Stimulated activated CD4-positive, alpha-beta T cell treated with anti-CD3 and anti-CD28 coated beads, Interleukin-12 subunit alpha, Interleukin-12 subunit beta, amount 100 ng/mL, for 48 hours (primary cell): ENCODE data around the gene FLT3.
"Not testable (repeated sequence)": the region's sequence is repeated elsewhere in the genome, so short reads cannot be mapped to it uniquely, and the experiment has no call there.

Experiments
- DNase-seq, 3 donors: peaks; one replicate each; pipeline ENCODE4 v3.0.0-alpha.2; 2020; ENCODE audit warnings: low read depth in 2 of 3, low spot score in 1 of 3

The FLT3 gene

DNA sequence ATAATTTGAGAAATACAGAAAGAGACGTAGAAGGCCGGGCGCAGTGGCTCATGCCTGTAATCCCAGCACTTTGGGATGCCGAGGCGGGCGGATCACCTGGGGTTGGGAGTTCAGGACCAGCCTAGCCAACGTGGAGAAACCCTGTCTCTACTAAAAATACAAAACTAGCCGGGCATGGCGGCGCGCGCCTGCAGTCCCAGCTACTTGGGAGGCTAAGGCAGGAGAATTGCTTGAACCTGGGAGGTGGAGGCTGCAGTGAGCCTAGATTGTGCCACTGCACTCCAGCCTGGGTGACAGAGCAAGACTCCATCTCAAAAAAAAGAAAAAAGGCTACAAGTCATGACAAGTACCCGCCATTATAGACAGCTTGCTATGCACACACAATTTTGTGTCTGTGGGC, 95.4 kb downstream of the FLT3 start:
- not testable (repeated sequence) for DNase-seq

DNA sequence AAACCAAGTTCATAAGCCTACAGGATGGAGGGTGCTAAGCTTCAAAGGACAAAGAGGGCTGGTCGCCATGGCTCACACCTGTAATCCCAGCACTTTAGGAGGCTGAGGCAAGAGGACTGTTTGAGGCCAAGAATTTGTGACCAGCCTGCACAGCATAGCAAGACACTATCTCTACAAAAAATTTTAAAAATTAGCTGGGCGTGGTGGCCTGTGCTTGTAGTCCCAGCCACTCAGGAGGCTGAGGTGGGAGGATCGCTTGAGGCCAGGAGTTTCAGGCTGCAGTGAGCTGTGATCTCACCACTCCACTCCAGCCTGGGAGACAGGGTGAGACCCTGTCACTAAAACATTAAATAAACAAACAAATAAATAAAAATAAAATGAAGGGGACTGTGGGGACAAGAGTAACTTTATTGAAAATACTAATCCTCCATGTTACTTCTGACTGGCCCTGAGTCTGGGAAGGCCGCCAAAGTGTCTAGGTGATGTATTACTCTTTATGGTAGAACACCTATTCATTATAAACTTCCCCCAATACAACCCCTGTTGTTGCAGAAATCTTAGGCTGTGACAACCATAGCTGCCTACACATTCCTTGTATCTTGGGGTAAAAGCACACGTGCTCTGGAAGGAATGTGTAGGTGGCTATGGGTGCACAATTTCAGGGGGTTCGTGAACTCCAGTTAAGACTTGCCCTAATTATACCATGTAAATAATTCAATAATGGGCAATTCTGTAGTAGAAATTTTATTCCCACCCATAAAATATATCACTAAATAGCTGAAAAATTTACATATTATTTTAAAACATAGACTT, 97.3 kb downstream of the FLT3 start:
- DNase-seq = no peak

DNA sequence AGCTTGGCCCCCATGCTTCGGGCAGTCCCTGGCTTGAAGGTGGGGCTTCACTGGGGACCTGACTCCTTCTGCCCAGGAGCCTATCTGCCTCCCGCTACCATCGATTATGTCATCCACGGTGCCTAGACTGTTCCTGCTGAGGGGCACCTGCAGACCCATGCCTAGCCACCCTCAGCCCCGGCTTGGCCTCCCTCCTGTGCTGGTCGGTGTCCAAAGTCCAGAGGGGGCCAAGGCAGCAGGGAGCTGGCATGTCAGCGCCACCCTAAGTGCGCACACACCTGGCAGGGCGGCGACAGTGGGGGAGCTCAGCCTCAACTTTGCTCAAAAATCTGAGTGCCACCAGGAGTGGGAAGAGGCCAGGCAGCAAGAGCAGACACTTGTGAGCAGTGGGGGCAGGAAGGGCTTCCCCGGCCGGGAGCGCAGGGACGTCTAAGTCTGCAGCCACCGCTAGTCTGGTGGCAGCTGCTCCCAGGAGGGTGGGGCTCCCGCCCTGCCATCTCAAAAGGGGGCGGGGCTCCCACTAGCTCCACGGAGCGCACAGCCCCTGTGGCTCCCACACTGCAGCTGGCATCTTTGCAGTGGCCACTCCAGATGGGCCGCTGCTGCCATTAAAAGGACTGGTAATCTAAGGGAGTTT, 98.4 kb downstream of the FLT3 start:
- no peak for DNase-seq

DNA sequence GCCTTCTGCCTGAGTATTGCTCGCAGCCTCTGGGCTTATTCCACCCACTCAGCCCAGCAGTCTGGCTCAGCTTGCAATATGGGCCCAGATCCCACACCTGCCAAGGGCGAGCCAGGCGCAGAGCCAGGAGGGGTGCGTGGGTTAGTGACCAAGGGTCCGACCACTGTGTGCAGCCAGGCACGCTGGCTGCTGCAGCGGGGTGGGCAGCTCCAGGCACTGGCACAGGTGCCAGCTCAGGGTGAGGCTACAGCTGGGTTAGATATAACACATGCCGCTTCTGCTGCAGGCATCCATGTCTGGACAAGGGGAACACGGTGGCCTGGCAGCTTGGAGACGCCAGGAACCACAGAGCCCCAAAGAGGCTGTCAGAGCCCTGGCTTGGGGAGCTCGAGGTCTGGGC, 99.3 kb downstream of the FLT3 start:
- DNase-seq = no peak

DNA sequence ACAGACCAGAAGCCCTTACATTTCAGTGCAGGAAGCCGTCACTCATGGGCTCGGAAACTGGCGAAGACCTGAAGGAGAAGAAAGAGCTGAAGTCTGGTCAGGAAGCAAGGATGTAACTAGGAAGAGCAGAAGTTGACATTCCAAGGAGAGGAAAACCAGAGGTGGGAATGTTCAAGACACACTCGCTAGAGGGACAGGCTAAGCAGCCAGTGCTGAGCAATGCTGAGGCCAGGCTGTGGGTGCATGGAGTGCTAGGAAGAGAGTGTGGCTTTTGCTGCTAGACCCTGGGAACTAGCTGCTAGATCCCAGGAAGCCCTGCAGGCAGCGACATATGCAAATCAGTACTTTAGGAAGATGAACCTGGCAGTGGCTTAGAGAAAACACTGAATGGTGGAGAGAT, 99.8 kb downstream of the FLT3 start:
- no peak for DNase-seq

DNA sequence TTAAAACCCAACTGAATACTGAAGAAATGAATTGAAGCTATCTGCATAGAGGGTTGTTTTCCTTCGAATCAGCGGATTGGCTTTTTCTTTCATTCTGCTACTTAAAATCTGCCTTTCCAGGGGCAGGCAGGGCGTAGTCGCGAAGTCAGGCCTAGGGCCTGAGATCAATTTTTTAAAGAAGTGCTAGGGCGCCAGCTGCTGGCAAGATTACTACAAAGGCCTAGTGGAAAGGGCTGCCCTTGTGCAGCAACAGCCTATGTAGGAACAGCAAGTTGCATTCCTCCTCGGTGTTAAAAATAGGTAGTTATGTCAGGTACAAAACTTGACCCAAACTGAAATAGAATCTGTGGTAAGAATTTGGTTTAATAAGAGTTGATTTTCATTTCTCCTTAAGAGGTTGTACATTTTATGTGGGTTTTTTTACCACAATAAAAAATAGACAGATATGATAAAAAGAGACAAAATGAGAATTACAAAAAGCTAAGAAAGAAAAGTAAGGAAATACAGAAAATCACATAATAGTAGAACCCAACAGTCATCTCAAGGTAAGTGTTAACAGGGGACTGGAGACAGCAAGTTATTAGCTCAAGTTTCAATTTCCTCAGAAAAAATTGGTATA, 102.4 kb downstream of the FLT3 start:
- peak in 1 of 3 donors; percentile 12 for DNase-seq

DNA sequence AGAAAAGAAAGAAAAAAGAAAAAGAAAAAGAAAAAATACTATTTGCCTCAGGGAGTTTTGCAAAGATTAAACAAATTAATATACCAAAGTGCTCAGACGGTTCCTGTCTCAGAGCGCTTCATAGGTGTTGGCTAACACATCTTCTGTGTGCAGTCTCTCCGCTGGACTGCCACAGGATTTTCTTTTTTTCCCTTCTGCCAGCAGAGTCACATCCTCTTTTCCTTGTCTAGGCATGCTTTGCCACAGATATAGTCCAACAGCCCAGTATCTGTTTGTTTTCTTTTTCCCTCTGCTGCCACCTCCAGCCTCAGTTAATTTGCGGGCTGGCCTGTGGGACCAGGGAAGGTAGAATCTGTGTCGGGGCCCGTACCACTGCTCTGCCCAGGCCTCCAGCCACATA, 108.5 kb downstream of the FLT3 start:
- DNase-seq = no peak

DNA sequence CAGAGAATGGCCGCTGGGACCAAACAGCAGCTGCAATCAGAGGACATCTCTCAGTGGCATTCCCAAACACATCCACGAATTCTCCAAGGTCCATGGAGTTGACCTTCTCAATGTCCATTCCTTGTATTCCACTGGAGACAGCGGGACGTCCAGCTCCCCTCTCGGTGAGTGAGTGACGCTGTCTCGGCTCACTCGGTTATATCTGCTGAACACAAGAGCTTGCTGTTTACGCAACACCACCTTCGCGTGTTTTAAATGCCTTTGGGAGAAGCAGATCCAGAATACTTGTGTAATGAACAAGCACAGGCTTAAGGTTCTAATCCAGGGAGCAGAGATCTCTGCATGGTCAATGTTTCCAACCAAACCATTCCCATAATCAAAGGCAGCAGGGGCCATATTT, 111.9 kb downstream of the FLT3 start, which contains the start of gene URAD:
Gene URAD (minus strand): TSS at position 174 of the 400 bp plus-strand sequence. CDS start 56 bp downstream, at position 118.
- no peak for DNase-seq

DNA sequence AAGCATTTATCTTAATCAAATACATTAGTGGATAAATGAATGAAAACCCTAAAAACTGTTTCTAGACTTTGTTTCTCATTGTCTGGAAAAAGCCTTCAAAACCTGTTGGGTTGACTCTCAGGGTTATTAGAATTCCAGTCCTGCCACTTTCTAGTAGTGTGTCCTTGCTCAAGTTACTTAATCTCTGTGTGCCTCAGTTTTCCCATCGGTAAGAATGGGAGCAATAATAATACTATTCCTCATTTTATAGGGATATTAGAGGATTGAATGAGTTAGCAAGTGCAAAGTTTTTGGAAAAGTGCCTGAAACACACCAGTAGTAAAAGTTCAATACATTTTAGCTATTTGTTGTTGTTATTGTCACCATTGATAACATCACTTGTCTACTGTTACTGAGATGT, 114.8 kb downstream of the FLT3 start:
- no peak for DNase-seq

DNA sequence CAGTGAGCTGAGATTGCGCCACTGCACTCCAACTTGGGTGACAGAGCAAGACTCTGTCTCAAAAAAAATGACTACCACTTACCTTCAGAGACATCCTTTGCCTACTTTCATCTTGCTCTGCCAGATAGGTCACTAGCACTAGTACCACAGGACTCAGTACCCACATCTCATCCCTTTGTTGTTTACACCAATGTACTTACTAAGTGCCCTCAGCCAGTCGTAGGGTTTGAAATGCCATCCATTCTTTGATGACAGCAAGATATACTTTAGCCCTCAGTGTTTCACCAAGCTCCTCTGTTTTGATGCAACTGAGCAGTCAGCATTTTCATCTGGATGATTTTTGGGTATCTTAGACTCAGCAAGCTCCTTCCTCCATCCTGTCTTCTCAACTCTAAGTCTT, 118.0 kb downstream of the FLT3 start:
- no peak for DNase-seq

DNA sequence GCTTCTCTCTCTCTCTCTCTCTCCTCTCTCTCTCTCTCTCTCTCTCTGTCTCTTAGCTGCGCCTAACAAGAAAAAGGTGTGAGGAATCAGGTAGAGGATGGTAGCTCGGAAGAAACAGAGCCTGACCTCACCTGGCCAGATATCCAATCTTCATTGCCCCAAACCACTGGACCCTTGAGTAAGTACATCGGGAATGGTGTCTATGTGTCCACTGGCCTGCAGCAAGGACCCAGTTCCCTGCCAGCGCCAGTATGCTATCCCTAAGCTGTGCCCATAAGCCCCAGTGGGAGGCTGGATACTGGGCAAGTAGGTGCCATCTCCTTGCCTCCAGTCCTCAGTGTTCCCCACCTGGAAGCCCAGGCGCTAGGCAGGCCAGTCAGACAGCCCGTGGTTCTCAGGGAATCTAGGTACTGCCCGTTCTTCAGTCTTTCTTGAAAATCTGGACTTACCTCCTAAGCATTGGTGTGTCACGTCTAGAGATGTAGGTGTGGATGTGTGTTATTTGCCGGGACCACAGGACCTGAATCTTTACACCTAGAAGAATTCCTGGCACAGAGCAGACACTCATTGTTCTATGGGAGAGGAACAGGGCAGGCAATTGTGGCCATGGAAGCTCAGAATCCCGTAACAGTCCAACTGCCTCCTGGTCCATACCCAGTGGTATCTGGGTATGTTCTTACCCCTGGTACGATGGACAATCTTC, 119.2 kb downstream of the FLT3 start:
- DNase-seq = no peak

DNA sequence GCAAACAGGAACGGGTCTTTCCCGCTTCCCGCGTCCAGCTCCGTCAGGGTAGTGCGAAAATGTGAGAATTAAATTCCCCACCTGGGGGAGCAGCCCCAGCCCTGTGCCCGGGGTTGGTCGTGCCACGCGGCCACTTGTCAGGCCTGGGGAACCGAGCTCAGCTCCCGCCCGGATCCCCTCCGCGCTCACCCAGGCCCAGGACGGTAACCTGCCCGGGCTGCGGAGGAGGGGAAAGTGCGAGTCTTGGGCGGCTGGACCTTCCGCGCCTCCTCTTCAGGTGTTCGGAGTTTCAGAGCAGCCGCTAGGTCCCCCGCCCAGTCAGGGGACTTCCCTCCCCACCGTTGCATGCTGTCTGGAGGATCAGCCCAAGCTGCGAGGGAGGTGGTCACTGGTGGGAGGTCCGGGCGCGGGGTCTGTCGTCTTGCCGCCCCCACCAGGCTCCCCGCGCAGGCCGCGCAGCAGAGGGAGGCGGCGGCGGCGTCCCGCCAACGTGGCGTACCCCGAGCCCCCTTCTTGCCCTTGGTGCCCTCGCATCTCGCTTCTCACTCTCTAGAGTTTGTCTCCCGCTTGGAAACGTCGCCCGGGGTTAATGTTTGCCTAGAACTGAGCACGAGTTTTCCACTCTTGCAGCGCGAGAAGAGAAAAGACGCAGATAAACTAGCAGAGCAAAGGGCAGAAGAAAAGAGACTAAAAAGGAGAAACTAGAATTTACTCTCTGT, 119.9 kb downstream of the FLT3 start:
- no peak for DNase-seq

DNA sequence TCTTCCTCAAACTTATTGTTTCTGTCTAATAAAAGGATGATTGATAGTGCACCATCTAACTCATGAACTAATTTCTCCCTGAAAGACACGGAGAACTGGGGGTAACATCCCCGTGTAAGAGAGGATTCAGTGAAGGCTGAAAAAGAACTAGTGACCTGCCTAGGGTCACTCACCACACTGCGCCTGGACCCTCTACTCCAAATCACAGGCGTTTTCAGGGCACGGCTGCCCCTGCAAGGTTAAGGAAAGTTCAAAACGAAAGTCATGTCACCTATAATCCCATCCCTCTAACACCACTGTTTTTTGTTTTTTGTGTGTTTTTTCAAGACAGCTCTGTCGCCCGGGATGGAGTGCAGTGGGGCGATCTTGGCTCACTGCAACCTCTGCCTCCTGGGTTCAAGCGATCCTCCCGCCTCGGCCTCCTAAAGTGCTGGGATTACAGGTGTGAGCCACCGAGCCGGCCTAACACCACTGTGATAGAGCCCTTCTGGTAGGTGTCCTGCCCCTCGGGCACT, 120.6 kb downstream of the FLT3 start:
- DNase-seq = no peak

DNA sequence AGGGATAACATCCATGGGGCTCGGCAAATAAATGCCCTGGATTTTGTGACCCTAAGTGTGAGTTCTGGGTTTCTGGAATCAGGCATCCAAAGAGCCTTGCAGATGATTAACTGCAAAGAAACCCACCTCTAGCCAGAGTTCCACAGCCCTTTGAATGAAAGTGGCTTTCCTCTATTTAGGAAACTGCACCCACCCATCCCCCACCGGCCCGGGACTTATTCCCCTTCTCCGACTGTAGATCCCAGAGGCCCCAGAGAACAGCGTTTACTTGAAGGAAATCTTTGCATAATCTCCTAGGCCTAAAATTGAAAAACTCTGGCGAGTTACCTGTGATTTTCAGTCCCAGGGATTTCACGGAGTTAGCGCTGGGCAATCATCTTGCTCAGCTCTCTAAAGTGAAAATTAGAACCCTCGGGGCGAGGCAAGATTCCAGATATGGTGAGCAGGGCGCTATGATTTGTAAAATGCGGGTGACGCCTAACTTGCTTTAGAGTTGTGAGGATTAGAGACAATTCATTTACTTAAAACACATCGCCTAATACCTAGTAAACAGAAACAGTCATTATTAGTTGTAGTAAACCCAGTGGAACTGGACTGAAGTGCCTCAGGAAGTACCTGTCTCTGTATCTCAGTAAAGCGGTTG, 121.3 kb downstream of the FLT3 start:
- DNase-seq = no peak

DNA sequence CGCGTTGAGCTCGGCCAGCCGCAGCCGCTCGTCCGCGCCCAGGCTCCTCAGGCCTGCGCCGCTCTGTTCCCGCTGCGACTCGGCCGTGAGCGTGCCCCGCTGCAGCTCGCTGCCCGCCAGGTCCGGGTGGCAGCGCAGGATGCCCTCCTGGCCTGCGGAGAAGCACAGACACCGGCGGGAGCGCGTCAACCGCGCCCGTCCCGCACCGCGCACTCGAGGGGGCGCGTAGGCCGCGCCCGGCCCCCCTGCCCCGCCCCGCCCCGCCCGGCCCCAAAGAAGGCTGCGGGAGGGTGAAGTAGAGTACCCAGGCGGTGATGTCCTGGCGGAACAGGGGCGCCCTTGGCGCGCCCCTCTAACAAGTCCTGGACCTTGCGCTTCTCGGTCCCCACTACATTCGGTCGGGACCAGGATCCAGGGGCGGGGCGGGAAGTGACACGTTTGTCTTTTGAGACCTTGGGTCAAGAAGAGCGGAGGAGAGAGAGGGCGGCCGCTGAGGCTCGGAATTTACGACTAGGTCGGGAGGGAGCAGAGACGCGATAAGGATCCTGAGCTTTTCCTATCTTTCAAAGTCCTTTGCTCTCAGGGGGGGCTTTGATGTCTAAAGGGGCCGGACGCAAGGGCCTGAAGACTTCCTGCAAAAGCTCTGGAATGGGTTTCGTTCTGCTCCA, 121.9 kb downstream of the FLT3 start:
- DNase-seq = no peak

DNA sequence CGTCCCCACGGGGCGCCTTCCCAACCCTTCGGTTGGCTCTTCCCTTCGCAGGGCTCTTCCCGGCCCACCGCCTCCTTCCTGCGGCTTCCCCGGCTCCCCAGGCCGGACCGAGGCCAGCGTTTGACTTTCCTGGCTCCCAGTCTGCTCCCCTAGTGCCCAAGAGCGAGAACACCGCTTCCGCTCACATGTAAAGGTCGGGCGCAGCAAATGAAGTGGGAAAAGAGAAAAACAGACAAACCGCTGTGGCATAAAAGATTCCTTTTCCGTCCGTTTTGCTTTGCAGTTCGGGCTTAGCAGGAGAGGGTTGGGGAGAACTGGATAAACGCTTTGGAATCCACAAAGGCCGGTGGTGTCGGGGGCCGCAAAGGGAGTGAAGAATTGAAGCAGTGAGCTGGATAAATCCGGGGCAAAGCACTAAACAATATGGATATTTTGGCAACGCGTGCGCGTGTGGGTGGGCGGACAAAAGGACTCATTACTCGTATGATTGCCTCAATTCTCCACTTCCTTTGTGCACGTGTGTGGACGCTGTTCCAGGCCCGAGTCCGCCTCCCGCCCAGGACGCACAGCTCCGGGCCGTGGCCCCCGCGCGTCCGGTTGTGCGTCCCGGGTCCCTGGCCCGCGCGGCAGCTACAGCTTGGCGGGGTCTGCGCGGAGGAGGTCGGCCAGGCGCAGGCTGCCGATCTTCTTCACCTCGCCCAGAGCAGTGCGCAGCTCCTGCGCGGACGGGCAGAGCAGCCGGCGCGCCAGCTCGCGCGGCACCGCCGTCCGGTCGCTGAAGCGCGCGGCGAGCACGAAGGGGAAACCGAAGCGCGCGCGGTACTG, 122.7 kb downstream of the FLT3 start:
- no peak for DNase-seq

DNA sequence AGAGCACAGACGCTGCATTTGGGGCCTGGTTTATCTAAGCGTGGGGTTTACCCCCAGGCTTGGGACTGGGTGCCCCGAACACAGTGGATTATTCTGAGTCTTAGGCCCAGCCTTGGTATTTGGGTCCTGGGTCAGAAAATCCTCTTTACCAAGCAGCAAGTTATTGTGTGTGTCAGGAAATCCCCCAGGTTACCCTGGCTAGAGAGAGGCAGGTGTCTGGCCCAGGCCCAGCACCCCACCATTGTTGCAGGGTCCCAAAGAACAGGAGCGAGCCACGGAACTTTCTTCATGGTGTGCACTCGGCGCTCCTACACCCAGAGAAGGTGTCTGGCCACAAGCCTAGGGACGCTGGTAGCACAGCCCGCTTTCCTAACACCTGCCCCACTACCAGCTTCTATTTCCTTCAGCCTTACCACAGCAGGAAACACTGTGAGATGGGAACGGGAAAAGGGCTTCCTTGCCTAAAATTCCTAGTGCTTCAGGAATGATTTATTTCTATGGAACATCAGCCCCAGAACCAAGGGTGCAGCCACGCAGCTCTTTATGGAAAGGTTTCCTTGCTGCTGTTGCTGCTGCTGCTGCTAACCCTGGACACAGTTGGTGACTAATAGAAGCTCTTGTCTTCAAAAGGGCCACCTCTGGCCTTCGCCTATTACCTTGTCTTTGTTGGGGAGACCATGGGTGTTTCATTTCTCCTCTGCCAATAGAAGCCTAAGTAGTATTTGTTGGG, 123.8 kb downstream of the FLT3 start:
- no peak for DNase-seq
